A549 (cell line): ENCODE data around the gene NACA.

ENCODE experiments used
- KDM1A ChIP-seq: fragments of 200-600 bp; sonication (generic); IDR thresholded peaks from 2 replicates; pipeline ENCODE4 v1.6.1; 2016; ENCODE audit warnings: low read depth, mild to moderate bottlenecking
- POLR2A ChIP-seq: IDR thresholded peaks from 2 replicates; pipeline ENCODE4 v1.6.1; 2012; ENCODE audit warnings: mild to moderate bottlenecking, low read length
- RFX5 ChIP-seq: fragments of 450-650 bp; IDR thresholded peaks from 2 replicates; pipeline ENCODE4 v1.7.1; 2014; ENCODE audit warnings: antibody characterized with exemption, mild to moderate bottlenecking, moderate library complexity
- TF ChIP-seq, protein P1 (sequence below): fragments of >200 bp; sonication (Bioruptor Twin); formaldehyde crosslinking; IDR thresholded peaks from 3 replicates; pipeline ENCODE4 v1.5.1; 2016

DNA sequence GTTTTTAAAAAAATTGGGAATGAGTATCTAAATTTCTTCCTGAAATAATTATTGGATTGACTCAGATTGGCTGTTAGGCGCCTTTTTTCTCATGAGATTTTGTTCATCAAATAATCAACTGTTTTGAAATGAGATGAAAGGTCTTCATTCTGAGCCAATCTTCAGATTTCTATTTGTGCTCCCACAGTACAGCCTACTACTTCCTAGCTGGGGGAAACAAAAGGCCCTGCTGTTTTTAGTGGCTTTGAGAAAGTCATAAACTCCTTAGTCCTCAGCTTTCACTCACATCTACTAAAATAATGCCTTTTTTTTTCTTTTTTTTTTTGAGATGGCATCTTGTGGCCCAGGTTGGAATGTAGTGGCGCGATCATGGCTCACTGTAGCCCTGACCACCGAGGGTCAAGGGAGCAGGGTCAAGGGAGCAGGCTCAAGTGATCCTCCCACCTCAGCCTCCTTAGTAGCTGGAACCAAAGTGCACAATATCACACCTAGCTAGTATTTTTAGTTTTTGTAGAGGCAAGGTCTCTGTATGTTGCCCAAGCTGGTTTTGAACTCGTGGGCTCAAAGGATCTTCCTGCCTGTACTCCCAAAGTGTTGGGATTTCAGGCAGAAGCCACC, 15.2 kb downstream of the NACA start:
- no peak for TF ChIP-seq KDM1A
- TF ChIP-seq RFX5: no peak
- TF ChIP-seq POLR2A: no peak
- TF ChIP-seq, protein P1, sequence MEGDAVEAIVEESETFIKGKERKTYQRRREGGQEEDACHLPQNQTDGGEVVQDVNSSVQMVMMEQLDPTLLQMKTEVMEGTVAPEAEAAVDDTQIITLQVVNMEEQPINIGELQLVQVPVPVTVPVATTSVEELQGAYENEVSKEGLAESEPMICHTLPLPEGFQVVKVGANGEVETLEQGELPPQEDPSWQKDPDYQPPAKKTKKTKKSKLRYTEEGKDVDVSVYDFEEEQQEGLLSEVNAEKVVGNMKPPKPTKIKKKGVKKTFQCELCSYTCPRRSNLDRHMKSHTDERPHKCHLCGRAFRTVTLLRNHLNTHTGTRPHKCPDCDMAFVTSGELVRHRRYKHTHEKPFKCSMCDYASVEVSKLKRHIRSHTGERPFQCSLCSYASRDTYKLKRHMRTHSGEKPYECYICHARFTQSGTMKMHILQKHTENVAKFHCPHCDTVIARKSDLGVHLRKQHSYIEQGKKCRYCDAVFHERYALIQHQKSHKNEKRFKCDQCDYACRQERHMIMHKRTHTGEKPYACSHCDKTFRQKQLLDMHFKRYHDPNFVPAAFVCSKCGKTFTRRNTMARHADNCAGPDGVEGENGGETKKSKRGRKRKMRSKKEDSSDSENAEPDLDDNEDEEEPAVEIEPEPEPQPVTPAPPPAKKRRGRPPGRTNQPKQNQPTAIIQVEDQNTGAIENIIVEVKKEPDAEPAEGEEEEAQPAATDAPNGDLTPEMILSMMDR: no peak
